GM18867 (cell line): ENCODE data around the gene EN2.
"Not testable (repeated sequence)": the region's sequence is repeated elsewhere in the genome, so short reads cannot be mapped to it uniquely, and the experiment has no call there.

Experiments used
- ATAC-seq: cut with Tn5 transposase; IDR thresholded peaks from one replicate; pipeline ENCODE4 v1.9.1; 2021; ENCODE audit warnings: mild to moderate bottlenecking, moderate library complexity; ENCODE audit not compliant: unreplicated experiment

EN2 gene

DNA sequence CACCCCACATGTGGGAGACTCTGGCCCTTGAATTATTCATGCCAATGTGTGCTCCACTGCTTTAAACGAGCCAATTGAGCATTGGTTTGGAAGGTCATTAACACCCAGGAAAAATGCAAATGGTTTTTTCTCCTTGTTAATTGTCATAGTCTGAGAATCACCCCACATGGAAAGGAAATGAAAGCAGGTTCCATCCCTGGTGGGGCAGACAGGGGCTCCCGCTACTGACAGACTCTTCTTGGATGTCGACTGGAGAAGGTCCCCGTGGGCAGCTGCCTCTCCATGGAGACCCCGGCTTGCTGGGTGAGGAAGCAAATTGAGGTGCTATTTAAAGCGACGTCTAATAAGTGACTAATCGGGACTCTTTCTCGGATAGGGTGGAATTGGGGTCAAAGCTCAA lies 32.0 kb upstream of the EN2 start:
- no peak for ATAC-seq

GRCh38 chr7:155426543-155427410 lies 31.2 kb upstream of the EN2 start:
- ATAC-seq: no peak

DNA sequence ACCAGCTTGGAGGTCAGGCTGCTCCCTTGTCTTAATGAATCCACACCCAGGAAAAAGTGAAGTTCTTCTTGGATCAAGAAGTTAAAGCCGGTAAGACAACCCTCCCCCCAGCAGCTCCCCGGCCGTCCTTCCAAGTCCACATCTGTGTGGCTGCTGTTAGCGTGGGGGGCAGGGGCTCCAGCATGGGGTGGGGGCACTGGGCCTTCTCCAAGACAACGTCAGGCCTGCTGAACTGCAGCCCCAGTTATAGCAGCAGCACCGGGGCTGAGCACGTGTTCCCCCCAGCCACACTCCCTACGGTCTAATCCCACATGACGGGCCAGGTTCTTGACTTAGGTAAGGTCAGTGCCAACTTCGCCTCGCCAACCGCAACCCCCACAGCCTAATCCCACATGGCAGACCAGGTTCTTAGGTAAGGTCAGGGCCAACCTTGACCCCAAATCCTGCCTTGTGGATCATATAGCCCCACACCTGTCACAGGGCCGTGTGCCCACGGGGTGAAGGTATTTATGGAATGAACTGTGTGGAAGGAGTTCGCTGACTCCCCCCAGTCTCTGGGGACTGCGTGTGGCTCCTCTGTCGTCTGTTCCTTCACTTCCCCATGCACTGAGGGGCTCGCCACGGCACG lies 30.4 kb upstream of the EN2 start:
- no peak for ATAC-seq

DNA sequence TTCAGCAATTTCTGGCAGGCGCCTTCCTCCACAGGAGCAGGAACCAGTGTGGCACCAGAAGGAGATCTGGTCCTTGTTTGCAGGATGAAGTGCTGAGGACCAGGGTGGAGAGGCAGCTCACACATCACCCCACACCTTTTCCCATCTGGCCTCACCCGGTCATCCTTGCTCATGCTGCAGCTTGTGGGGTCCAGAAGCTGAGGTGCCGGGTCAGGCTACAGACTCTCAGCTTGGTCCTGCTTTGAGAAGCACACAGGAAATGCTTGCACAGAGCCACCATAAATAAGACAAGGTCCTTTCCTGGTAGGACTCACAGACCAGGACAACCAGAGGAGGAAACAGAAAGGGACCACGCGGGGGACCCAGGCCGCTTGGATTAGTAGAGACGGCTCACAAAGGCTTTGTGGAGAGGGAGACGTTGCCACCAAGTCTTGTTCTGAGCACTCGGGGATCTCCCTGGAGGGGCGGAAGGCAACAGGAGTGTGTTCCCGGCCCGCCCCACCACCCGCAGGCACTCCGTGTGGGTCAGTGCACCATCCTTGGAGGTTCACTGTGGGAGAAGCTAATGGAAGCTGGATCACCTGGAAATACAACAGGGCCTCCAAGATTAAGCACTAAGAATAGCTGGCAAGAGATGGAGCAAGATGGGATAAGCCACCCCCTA lies 29.6 kb upstream of the EN2 start:
- no peak for ATAC-seq

- no peak for ATAC-seq
These were observed 28.3 kb upstream of the EN2 start for GRCh38 chr7:155429651-155430050.

DNA sequence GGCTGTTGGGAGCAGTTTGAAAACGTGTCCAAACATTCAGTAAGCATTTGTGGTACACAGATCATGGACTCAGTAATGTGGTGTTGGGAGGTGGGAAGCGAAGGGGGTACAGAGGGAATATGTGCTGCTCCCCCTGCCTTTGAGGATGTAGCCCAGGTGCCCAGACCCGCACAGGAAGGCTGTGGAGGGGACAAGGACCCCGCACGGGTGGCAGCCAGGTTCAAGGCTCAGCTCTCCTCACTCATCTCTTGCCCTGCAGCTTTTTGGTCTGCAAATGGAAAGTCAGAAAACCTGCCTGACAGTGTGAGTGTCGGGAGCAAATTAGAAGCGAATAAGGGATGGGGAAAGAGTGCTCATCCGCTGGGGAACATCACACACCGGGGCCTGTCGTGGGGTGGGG lies 27.3 kb upstream of the EN2 start:
- ATAC-seq: no peak

- no peak for ATAC-seq
These were observed 26.7 kb upstream of the EN2 start for GRCh38 chr7:155431231-155431630.

DNA sequence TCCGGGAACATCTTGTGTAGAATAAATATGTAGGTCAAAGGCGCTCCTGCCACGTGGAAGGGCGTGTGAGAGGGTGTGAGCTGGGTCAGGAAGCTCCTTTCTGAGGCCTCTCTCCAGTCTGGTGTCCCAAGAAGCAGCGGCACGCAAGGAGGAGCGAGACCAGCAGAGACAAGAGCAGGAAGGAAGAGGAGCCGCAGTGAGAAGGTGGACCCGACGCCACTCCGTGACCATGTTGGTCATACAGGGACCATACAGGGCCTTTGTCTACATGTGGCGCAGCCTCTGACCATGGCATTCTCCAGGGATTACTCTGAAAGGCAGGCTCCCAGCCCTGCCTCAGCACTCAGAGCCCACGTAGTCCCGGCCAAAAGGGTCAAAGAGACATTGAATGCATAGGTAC lies 26.2 kb upstream of the EN2 start:
- ATAC-seq: no peak

GRCh38 chr7:155435110-155435509 lies 22.8 kb upstream of the EN2 start:
- ATAC-seq: no peak

- ATAC-seq: no peak
These were observed 20.1 kb upstream of the EN2 start for GRCh38 chr7:155437836-155438235.

GRCh38 chr7:155438777-155439176 lies 19.2 kb upstream of the EN2 start:
- ATAC-seq: no peak

DNA sequence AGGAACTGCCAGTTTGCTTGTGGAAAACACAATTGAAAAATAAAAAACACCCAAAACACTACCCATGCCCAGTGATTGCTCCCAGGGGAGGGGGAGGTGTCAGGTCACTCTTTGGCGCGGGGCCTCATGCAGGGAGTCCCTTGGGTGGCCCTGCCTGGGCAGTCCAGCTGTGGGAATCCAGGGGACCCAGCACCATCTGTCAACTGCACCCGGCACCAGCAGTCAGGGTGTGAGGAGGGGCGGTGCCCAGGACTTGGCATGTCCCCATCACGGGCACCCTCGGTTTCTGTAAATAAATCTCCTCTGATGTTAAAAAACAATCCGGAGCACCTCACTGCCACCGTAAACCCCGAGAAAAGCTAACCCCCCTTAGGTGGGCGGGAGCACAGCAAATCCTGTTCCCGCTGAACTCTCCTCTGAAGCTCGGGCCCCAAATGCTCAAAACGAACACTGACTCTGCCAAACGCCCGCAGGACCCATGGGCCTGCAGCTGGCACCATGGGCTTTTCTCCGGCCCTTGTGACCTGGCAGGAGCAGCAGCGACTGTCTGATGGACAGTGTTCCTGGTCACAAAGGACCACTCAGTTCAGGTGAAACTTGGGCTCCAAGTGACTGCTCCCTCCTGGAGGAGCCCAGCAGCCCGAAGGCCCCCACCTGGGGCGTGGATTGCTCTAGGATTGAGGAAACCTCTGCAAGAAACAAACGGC lies 18.5 kb upstream of the EN2 start:
- no peak for ATAC-seq

GRCh38 chr7:155440018-155440410 lies 17.9 kb upstream of the EN2 start:
- no peak for ATAC-seq

GRCh38 chr7:155441856-155442255 lies 16.1 kb upstream of the EN2 start:
- no peak for ATAC-seq

DNA sequence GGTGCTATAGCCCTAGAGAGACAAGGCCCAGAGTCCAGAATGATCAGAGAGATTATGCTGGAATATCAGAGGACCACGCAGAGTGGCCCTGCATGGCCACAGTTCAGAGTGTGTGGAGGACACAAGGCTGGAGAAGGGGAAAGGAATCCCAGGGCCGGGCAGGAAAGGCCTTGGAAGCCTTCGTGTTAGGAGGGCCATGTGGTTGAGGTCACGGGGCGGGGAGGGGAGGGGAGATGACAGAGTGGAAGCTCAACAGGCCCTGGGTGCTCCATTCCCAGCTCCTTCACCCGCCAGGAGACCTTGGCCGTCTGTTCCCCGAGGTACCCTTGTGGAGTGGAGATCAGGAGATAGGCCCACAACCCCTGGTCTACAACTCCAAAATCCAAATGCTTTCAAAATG lies 13.2 kb upstream of the EN2 start:
- ATAC-seq: no peak

- ATAC-seq: not testable (repeated sequence)
These were observed 12.3 kb upstream of the EN2 start for GRCh38 chr7:155445606-155446005.

DNA sequence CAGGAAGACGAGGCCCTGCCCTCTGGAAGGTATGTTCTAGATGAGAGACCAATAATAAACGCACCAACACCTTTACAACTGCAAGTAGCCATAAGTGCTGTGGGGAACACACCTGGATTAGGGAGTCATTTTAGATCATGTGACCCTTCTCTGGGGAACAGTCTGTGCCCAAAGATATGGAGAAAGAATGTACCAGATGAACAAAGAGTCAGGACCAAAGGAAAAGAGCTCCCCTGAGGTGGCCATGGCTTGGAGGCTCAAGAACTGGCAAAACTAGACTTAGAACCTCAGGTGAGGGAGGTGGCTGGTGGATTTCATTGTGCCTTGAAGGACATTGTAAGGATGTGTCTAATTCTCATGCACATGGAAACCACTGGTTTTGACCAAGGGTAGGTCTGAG lies 10.3 kb upstream of the EN2 start:
- ATAC-seq: no peak

GRCh38 chr7:155448632-155449007 lies 9.3 kb upstream of the EN2 start:
- ATAC-seq: no peak

DNA sequence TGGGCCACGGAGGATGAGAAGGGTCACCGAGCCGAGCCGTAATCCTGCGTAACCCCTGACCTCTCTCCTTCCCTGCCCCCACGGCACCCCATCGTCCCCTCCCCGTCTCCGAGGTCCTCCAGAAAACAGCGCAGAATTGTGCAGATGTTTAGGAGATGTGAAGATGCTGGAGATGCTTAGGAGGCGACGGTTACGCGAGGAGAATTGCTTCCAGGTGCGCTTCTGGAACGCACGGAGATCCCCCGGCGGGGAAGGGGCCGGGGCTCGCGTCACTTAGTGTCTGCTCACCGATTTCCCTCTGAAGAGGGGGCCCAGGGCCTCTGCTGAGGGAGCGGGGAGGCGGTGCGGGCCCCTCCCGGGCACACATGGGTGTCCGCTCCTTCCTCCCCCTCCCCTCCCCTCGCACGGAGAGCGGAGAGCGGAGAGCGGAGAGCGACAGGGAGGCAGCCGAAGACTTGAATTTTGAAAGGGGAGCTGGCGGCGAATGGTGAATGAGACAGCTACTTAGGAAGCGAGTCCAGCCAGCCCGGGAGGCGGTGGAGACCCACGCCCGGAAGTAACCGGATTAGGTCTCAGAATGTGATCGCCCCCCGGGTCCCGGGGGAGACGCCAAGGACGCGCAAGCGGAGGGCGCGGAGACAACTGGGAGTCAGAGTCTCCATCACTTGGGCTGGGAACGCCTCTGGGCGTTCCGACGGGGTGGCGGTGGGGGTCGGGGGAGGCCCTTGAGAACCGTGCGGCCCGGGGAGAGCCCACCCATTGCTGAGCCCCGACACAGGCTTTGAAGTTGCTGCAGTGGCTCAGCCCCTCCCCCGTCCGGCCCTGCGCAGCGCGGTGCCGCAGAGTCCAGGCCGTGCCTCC lies 8.7 kb upstream of the EN2 start:
- no peak for ATAC-seq

- ATAC-seq: no peak
These were observed 7.9 kb upstream of the EN2 start for GRCh38 chr7:155449869-155450557.
